ENCODE measurements around the gene TLX2. TPM values are rescaled to one million over a fixed set of nuclear protein-coding genes. Genes with fewer than 3 reads are reported as not detected.
A peak's percentile ranks its signal among the peaks of the same experiment; 100 is the strongest.
"Not testable (repeated sequence)": the region's sequence is repeated elsewhere in the genome, so short reads cannot be mapped to it uniquely, and the experiment has no call there.

Gene TLX2
- polyA plus RNA-seq, 6 donors from 2014 or later: not detected

- Mint-ChIP-seq H3K4me3 (peak overlapping the region; percentile 68 to 98 (median 86)), H3K4me1 (peaks cover 32 to 45% (median 39%) of the 10 kb centered on the region in 3 donors), H3K9me3 (no peaks in the 10 kb centered on the region), H3K36me3 (no peaks in the 10 kb centered on the region), H3K27ac (peak overlapping the region in 5 of 6 donors; percentile 86 to 98 (median 96)), H3K27me3 (peaks cover 12 to 25% (median 24%) of the 10 kb centered on the region in 3 donors)
- ATAC-seq (ENCODE audit: low read depth in 2 of 2) (no peak), DNase-seq (no peak)
Measured at GRCh38 chr2:74552914-74553811, 38.9 kb downstream of the TLX2 start.

GRCh38 chr2:74553892-74554819 lies 39.9 kb downstream of the TLX2 start, which contains the start of the genes DOK1 and LOXL3:
Gene DOK1 (plus strand): TSS chr2:74554720. CDS start chr2:74554755, 35 bp downstream.
Gene LOXL3 (minus strand): TSS chr2:74553942. CDS start chr2:74552634, 1,308 bp downstream.
- peak; percentile 77 for DNase-seq
- peaks cover 7 to 21% (median 20%) of the 10 kb centered on the region in 3 donors for H3K27me3 Mint-ChIP-seq

GRCh38 chr2:74554820-74555531 lies 40.7 kb downstream of the TLX2 start:
- Mint-ChIP-seq H3K27ac (peak overlapping the region in 5 of 6 donors; percentile 80 to 96 (median 89)), H3K4me1 (peaks cover 29 to 37% (median 35%) of the 10 kb centered on the region in 3 donors), H3K9me3 (no peaks in the 10 kb centered on the region), H3K4me3 (peak overlapping the region; percentile 87 to 98 (median 94)), H3K27me3 (peaks cover 6 to 13% (median 13%) of the 10 kb centered on the region in 3 donors), H3K36me3 (no peaks in the 10 kb centered on the region)
- peak; percentile 42 for DNase-seq
- ATAC-seq (ENCODE audit: low read depth in 2 of 2): peak; percentile 52 to 57

More at GRCh38 chr2:74553892-74554819, 39.9 kb downstream of the TLX2 start, which contains the start of the genes DOK1 and LOXL3:
- peak; percentile 74 to 75 for ATAC-seq (ENCODE audit: low read depth in 2 of 2)
- no peaks in the 10 kb centered on the region for H3K9me3 Mint-ChIP-seq
- peaks cover 29 to 41% (median 35%) of the 10 kb centered on the region in 3 donors for H3K4me1 Mint-ChIP-seq
- no peaks in the 10 kb centered on the region for H3K36me3 Mint-ChIP-seq
- H3K4me3 Mint-ChIP-seq: peak within 1 kb of the TSS; percentile 87 to 98 (median 94)
- peak within 1 kb of the TSS; percentile 86 to 98 (median 96) for H3K27ac Mint-ChIP-seq

GRCh38 chr2:74555610-74556103 lies 41.4 kb downstream of the TLX2 start:
- Mint-ChIP-seq H3K4me3 (peak overlapping the region; percentile 87 to 98 (median 94)), H3K4me1 (peaks cover 29 to 38% (median 35%) of the 10 kb centered on the region in 3 donors), H3K27ac (peak overlapping the region; percentile 27 to 95 (median 82)), H3K9me3 (no peaks in the 10 kb centered on the region), H3K36me3 (no peaks in the 10 kb centered on the region), H3K27me3 (peaks cover 0 to 9% (median 7%) of the 10 kb centered on the region in 3 donors)
- DNase-seq: no peak
- no peak for ATAC-seq (ENCODE audit: low read depth in 2 of 2)

GRCh38 chr2:74556159-74556558 lies 41.9 kb downstream of the TLX2 start:
- H3K27ac Mint-ChIP-seq: peak overlapping the region in 4 of 6 donors; percentile 27 to 89 (median 84)
- H3K36me3 Mint-ChIP-seq: no peaks in the 10 kb centered on the region
- peaks cover 29 to 39% (median 35%) of the 10 kb centered on the region in 3 donors for H3K4me1 Mint-ChIP-seq
- H3K9me3 Mint-ChIP-seq: no peaks in the 10 kb centered on the region
- ATAC-seq (ENCODE audit: low read depth in 2 of 2) (no peak), DNase-seq (no peak)
- H3K27me3 Mint-ChIP-seq: peaks cover 0 to 7% (median 6%) of the 10 kb centered on the region in 3 donors
- peak overlapping the region; percentile 72 to 97 (median 93) for H3K4me3 Mint-ChIP-seq

GRCh38 chr2:74556831-74557370 lies 42.7 kb downstream of the TLX2 start:
- H3K4me3 Mint-ChIP-seq: peak overlapping the region in 5 of 8 donors; percentile 87 to 97 (median 93)
- H3K36me3 Mint-ChIP-seq: no peaks in the 10 kb centered on the region
- DNase-seq (no peak), ATAC-seq (ENCODE audit: low read depth in 2 of 2) (no peak)
- H3K4me1 Mint-ChIP-seq: peaks cover 29 to 40% (median 35%) of the 10 kb centered on the region in 3 donors
- H3K27me3 Mint-ChIP-seq: peaks cover 0 to 5% (median 0%) of the 10 kb centered on the region in 3 donors
- H3K9me3 Mint-ChIP-seq: no peaks in the 10 kb centered on the region
- H3K27ac Mint-ChIP-seq: peak overlapping the region in 1 of 6 donors; percentile 69

GRCh38 chr2:74558284-74559230 lies 44.3 kb downstream of the TLX2 start:
- DNase-seq (no peak), ATAC-seq (ENCODE audit: low read depth in 2 of 2) (no peak)
- peaks cover 22 to 37% (median 33%) of the 10 kb centered on the region in 3 donors for H3K4me1 Mint-ChIP-seq
- H3K9me3 Mint-ChIP-seq: no peaks in the 10 kb centered on the region
- H3K27me3 Mint-ChIP-seq: peaks cover 0 to 10% (median 0%) of the 10 kb centered on the region in 3 donors
- H3K36me3 Mint-ChIP-seq: no peaks in the 10 kb centered on the region
- peak overlapping the region in 2 of 6 donors; percentile 49 to 81 for H3K27ac Mint-ChIP-seq
- peak overlapping the region in 1 of 8 donors; percentile 61 for H3K4me3 Mint-ChIP-seq

- DNase-seq (no peak), ATAC-seq (ENCODE audit: low read depth in 2 of 2) (no peak)
- peaks cover 0 to 10% (median 0%) of the 10 kb centered on the region in 3 donors for H3K27me3 Mint-ChIP-seq
- peaks cover 16 to 33% (median 28%) of the 10 kb centered on the region in 3 donors for H3K4me1 Mint-ChIP-seq
- H3K36me3 Mint-ChIP-seq: no peaks in the 10 kb centered on the region
- no peaks in the 10 kb centered on the region for H3K9me3 Mint-ChIP-seq
- no peak overlapping the region for H3K4me3 Mint-ChIP-seq
- no peak overlapping the region for H3K27ac Mint-ChIP-seq
Measured at GRCh38 chr2:74559912-74560311, 45.7 kb downstream of the TLX2 start.

GRCh38 chr2:74560591-74560990 lies 46.3 kb downstream of the TLX2 start:
- no peak overlapping the region for H3K4me3 Mint-ChIP-seq
- peak overlapping the region in 2 of 6 donors; percentile 12 to 91 for H3K27ac Mint-ChIP-seq
- DNase-seq: no peak
- no peaks in the 10 kb centered on the region for H3K9me3 Mint-ChIP-seq
- H3K27me3 Mint-ChIP-seq: peaks cover 0 to 10% (median 0%) of the 10 kb centered on the region in 3 donors
- H3K4me1 Mint-ChIP-seq: peaks cover 9 to 26% (median 21%) of the 10 kb centered on the region in 3 donors
- no peak for ATAC-seq (ENCODE audit: low read depth in 2 of 2)
- H3K36me3 Mint-ChIP-seq: no peaks in the 10 kb centered on the region

GRCh38 chr2:74561022-74561421 lies 46.8 kb downstream of the TLX2 start:
- not testable (repeated sequence) for DNase-seq; ATAC-seq (ENCODE audit: low read depth in 2 of 2); H3K9me3 Mint-ChIP-seq; H3K27ac Mint-ChIP-seq; H3K36me3 Mint-ChIP-seq; H3K4me3 Mint-ChIP-seq
- H3K27me3 Mint-ChIP-seq: peaks cover 0 to 10% (median 0%) of the 10 kb centered on the region in 3 donors
- peaks cover 8 to 22% (median 16%) of the 10 kb centered on the region in 3 donors for H3K4me1 Mint-ChIP-seq

Data from naive B cell (primary cell).